ENCODE data around the gene MYOZ1.

DNA sequence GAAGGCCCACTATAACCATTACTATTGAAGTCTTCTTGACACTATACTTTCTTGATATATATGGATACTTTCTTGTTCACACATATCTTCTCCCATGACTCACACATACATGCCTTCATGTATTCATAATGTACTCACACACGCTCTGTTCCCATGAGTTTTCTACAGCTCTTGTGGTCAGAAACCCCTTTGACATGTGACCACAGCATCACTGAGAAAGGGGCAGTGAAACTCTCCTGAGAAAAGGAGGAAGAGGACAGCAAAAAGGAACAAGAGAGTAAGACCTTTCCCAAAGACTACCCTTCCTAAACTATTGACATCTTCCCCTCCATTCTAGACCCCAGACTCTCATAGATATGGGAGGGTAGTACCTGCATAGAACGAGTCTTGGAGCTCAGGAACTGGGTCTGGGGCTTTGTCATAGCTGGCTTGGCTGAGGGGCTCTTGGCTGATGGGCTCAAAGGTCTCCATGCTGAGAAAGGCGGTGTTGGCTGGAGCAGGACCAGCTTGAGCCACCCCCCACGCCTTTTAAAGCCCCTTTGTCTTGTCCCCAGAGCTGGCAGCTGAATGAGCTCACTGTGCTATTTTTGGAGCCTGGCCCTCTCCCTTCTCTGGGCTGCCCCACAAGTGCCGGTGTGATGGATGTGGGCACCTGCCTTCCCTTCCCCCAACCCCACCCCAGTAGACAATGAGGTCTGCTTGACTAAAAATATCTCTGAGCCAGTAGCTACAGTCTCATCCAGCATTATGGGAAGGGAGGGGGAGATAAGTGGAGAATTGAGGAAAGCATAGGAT is 9.5 kb upstream of the MYOZ1 start:
- no peak for TF ChIP-seq POLR2A (IDR thresholded peaks at IDR 0.05; ENCODE audit: low read length)
- no peak for TF ChIP-seq GATA1 (IDR thresholded peaks at IDR 0.05; ENCODE audit: low read depth, low read length)

Data from erythroblast (primary cell).